Frontal cortex (tissue), 4 donors: ENCODE results near the gene SLC10A2. TPM values are rescaled to one million over a fixed set of nuclear protein-coding genes. Genes with fewer than 3 reads are reported as not detected.
A peak's percentile ranks its signal among the peaks of the same experiment; 100 is the strongest.
"Not testable (repeated sequence)": the region's sequence is repeated elsewhere in the genome, so short reads cannot be mapped to it uniquely, and the experiment has no call there.

Experiments used
- DNase-seq, 2 donors: peaks; one replicate each; pipeline ENCODE4 v3.0.0; 2012; ENCODE audit warnings: low spot score in 2 of 2
- FAIRE-seq: peaks from 2 replicates; lab custom pipeline; 2012; peaks lifted over from hg19 to GRCh38; lab: Jason Lieb, UNC
- total RNA-seq: library from RNA; depleted of rRNA; stranded (reverse); fragments of >200 nt; gene quantifications from one replicate; pipeline ENCODE4 v1.2.3, GENCODE V29; 2014
- donor health status: control.
- donor health status: control.
- donor health status: control.

SLC10A2 gene, protein sequence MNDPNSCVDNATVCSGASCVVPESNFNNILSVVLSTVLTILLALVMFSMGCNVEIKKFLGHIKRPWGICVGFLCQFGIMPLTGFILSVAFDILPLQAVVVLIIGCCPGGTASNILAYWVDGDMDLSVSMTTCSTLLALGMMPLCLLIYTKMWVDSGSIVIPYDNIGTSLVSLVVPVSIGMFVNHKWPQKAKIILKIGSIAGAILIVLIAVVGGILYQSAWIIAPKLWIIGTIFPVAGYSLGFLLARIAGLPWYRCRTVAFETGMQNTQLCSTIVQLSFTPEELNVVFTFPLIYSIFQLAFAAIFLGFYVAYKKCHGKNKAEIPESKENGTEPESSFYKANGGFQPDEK
- total RNA-seq: under 0.01 TPM

GRCh38 chr13:103066079-103066780 lies at the start of gene SLC10A2:
SLC10A2 (minus strand) TSS chr13:103066417; CDS start chr13:103066249, 168 bp downstream.
- FAIRE-seq: no peak

DNA sequence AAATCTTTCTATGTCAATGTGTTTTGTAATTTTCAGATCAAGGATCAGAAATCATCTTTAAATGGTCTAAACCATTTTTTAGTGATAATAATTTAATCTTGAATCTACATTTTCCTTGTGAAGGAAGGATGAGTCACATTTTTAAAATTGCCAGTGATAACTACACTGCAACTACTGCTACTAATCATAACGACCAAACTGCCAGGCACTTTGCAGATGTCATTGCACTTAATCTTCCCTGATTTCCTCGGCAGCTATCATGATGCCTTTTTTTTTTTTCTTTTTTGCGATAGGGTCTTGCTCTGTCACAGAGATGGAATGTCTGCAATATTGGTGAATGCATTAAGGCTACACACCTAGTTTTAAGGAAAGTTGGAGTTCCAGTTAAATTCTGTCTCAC lies 41.4 kb upstream of the SLC10A2 start:
- no peak for FAIRE-seq

More at GRCh38 chr13:103066079-103066780, at the start of gene SLC10A2:
- DNase-seq: no peak

DNA sequence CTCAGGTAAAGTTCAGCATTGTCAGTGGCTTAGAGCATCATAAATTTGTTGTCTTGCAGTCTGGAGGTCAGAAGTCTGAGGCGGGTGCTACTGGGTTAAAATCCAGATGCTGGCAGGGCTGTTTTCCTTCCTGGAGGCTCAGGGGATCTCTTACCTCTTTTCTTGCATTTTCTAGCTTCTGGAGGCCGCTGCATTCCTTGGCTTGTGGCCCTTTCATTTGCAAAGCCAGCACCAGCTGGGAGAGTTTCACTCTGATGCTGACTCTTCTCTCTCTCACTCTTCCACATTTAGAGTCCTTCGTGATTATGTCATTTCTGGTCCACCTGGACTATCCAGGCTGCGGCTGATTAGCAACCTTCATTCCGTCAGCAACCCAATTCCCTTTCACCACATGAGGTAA lies 38.1 kb upstream of the SLC10A2 start:
- DNase-seq (no peak), FAIRE-seq (no peak)

More for the DNA sequence above, 41.4 kb upstream of the SLC10A2 start:
- DNase-seq: no peak

DNA sequence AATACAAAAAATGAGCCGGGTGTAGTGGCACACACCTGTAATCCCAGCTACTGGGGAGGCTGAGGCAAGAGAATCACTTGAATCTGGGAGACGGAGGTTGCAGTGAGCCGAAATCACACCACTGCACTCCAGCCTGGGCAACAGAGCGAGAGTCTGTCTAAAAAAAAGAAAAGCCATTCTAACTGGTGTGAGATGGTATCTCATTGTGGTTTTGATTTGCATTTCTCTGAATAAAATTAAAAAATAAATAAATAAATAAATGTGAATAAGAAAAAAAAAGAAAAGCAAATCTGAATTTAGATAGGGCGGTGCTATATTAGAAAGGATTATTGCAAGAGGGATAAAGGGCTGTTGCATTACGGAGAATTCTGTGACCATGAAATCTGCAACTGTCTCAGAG lies 37.2 kb upstream of the SLC10A2 start:
- DNase-seq, FAIRE-seq: not testable (repeated sequence)

DNA sequence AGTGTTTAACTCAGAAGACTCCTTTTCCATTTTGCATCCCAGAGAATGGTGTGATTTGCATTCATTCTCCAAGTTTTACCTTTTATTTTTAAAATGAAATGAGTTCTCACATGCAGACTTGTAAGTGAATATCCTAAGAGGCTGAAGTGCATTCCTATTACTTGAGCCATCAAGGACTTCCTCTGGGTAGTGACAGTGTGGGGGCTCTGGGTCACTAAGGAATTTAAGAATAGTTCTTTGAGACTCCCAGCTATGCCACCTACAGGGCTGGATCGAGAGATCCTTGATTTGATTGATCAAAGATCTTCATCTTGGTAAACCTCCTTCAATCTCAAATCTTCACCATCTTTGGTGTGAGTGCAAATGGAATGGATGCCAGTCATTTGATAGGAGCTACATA lies 36.3 kb upstream of the SLC10A2 start:
- DNase-seq: no peak
- FAIRE-seq: no peak

DNA sequence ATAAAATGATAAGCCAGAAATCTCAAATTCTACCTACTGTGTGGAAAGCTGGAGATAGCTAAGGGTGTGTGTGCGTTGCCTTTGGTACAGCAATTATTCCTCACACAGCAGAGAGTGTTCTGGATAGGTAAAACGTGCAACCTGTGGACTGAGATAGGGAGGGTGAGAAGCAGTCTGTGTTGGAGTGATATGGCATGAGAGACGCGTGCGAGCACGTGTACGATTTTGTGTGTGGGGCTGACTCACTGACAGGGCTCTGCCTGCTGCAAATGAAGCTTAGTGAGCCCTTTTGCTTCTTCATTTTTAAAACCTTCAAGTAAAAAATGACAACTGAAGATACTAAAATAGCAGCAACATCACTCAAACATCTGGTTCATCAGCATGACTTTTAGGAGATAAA lies 35.7 kb upstream of the SLC10A2 start:
- FAIRE-seq (no peak), DNase-seq (no peak)

- DNase-seq (no peak), FAIRE-seq (no peak)
Measured at GRCh38 chr13:103101500-103101899, 35.3 kb upstream of the SLC10A2 start.

DNA sequence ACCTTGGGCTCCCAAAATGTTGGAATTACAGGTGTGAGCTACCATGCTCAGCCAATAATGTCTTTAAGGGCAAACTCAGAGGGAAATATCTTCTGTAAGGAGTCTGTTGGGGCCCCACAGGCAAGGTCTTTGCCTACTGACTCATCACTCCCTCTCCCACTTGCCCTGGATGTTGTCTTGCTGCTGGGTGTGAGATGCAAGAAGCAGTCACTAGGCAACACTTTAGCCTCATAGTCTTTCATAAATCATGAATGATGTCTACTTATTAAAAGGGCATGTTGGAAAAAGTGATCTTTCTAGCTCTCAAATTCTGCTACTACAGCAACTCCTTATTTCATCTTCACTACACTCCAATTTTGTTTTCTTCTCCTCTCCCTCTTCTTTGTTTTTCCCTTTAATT lies 34.6 kb upstream of the SLC10A2 start:
- DNase-seq (no peak), FAIRE-seq (no peak)

DNA sequence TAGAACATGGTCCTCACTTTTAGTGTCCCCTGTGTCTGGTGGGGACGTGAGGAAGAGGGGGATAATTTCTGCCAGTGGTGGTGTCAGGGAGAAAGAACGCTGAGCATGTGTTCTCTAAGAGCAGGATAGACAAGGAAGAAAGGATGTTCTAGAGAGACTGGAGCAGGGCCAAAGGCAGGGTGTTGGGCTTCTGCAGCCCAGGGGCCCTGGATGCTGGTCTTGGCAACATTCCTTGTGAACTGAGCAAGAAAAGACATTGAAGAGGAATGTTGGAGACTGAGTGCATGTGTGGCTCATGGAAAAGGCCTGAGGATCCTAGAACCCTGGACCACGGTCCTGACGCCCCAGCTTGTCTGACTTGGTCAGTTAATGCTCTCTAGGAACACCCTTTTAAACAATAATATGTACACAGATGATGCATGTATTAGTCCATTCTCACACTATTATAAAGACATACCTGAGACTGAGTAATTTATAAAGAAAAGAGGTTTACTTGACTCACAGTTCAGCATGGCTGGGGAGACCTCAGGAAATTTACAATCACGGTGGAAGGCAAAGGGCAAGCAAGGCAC lies 33.6 kb upstream of the SLC10A2 start:
- DNase-seq (no peak), FAIRE-seq (no peak)

GRCh38 chr13:103098535-103098934 lies 32.3 kb upstream of the SLC10A2 start:
- no peak for FAIRE-seq
- DNase-seq: no peak

- FAIRE-seq (peak; percentile 56), DNase-seq (peak; percentile 12 to 23)
Measured at GRCh38 chr13:103097366-103097928, 31.2 kb upstream of the SLC10A2 start.

GRCh38 chr13:103093649-103094048 lies 27.4 kb upstream of the SLC10A2 start:
- not testable (repeated sequence) for FAIRE-seq, DNase-seq

DNA sequence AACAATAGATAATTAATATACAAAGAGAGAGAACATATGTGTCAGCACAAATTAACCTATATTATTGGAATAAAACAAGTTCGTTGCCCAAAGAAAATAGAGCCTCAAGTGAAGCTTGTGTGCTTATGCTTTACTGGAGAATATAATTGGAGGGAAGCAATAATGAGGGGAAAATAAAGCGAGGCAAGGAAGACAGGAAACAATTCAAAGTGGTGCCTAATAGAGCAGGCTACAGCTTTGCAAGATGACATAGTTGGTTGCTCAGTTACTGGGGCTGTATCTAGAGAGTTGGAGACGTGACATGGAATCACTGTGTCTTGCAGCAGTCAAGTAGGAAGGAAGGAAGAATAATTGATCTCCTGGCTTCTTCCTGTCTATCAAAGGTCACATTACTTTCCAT lies 21.1 kb upstream of the SLC10A2 start:
- DNase-seq: no peak
- FAIRE-seq: no peak

DNA sequence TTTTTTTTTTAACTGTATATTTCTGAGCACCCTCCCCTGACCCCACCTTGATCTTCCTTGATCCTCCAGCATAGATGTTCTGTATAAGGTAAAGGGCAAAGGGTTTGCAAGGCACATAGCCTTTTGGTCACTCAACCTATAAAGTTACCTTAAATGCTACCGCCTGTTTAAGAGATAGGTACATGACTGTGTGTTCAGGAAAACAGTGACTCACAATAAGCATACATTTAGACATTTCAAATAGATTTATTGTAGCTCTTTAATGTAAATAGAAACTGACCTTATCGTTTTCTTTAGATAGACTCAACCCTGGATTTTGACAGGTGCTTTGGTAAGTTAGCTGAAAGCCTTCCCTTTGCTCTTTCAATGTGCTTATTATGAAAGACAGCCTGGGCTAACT lies 15.2 kb upstream of the SLC10A2 start:
- no peak for FAIRE-seq

GRCh38 chr13:103078158-103078557 lies 11.9 kb upstream of the SLC10A2 start:
- FAIRE-seq (no peak), DNase-seq (no peak)

More for the DNA sequence above, 15.2 kb upstream of the SLC10A2 start:
- DNase-seq: no peak

DNA sequence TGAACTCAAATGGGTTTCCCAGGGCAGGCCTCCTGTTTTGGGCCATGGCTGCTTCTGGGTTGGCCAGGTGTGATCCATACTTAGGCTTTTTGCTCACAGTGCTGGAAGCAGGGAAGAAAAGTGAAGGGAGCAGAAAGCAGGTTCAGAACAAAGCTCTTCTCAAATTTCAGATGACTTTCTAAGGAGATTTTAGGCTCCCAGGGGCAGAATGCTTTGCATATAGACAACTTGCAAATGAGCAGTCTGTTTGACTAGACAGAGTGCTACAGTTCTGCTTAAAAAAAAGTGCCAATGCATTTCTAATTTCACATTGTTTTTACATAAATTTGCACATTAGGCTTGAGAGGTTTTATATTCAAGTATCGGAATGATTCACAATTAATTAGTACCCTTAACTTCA lies 2.6 kb upstream of the SLC10A2 start:
- DNase-seq (no peak), FAIRE-seq (no peak)

DNA sequence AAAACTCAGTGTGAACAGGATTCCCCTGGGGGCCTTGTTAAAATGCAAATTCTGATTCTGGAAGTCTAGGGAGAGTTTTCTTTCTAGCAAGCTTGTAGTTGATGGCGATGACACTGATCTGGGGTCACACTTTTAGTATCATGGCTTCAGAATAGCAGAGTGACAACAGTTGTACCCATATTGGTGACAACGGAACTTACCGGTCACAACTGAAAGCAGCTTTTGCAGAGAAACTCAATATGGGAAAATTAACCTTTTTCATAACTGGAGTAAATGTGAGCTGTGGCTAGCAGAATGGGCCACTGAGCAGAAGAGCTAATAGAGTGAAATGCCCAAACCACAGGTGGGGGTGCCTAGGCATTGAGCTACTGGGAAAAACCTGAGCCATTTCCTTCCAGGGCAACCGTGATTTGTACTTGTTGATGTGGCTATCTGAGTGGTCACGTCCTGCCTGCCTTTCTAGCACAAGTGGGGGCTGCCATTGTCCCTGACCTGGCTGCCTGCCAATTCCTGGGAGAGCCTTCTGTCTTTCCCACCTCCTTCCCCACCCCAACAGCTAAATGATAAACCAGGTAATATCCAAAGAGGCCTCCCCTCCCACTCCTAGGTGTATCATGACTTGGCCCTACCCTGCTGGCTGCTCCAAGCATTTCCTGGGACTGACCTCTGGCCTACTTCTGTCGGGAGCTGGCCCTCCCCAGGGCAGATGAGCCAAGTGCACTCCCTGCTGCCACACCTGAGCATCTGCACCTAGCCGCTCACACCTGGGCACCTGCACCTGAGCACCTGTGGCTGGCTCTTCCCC lies 1.7 kb upstream of the SLC10A2 start:
- no peak for DNase-seq

GRCh38 chr13:103066781-103067345 lies 646 bp upstream of the SLC10A2 start:
- FAIRE-seq (no peak), DNase-seq (no peak)

More for the DNA sequence above, 1.7 kb upstream of the SLC10A2 start:
- FAIRE-seq: no peak

GRCh38 chr13:103063376-103063775 lies 2.8 kb downstream of the SLC10A2 start:
- DNase-seq (no peak), FAIRE-seq (no peak)
